PC-3 (cell line): ENCODE data around the gene APBA1.

Experiments
- EZH2 ChIP-seq: fragments of 300-600 bp; sonication (generic); IDR thresholded peaks from one replicate; pipeline ENCODE4 v1.6.1; 2017; ENCODE audit warnings: antibody characterized with exemption, mild to moderate bottlenecking, low read length; ENCODE audit not compliant: unreplicated experiment
- EZH2phosphoT487 ChIP-seq: fragments of 300-600 bp; sonication (generic); IDR thresholded peaks from 2 replicates; pipeline ENCODE4 v1.6.1; 2018; ENCODE audit warnings: mild to moderate bottlenecking, antibody characterized with exemption, low read length, borderline replicate concordance
- TF ChIP-seq, protein P1 (sequence below): fragments of 300-600 bp; sonication (generic); conservative IDR thresholded peaks from 2 replicates; pipeline ENCODE4 v1.5.1; 2017; ENCODE audit warnings: antibody characterized with exemption, low read depth, mild to moderate bottlenecking, low read length

DNA sequence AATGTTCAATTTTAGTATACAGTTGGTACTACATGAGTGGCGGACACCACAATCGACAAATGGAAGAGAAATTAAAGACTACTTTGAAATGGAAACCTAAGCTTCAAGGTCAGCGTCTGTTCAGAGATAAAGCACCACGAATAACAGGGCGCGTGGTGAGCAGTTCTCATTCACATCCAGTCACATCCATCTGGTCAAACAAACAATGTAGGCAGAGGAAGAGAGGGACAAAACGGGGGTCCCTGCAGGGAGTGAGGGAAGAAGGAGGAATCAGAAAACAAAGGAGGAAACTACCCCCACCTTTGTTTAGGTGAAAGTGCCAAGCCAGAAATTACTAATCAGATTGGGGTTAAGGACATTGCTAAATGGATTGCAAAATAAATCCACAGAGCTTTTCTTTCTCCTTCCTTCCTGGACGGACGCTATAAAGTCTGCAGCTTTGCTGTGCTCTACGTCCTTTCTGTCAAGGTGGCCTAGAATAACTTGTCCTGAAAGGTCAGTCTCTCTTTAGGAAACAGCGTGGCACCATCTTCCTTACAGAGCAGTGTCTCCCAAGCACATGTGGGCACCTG is 208.6 kb downstream of the APBA1 start:
- TF ChIP-seq, protein P1, sequence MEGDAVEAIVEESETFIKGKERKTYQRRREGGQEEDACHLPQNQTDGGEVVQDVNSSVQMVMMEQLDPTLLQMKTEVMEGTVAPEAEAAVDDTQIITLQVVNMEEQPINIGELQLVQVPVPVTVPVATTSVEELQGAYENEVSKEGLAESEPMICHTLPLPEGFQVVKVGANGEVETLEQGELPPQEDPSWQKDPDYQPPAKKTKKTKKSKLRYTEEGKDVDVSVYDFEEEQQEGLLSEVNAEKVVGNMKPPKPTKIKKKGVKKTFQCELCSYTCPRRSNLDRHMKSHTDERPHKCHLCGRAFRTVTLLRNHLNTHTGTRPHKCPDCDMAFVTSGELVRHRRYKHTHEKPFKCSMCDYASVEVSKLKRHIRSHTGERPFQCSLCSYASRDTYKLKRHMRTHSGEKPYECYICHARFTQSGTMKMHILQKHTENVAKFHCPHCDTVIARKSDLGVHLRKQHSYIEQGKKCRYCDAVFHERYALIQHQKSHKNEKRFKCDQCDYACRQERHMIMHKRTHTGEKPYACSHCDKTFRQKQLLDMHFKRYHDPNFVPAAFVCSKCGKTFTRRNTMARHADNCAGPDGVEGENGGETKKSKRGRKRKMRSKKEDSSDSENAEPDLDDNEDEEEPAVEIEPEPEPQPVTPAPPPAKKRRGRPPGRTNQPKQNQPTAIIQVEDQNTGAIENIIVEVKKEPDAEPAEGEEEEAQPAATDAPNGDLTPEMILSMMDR, result no peak
- TF ChIP-seq EZH2 (no peak), EZH2phosphoT487 (no peak)
